Measurements from ENCODE around the gene MCRIP2. TPM values are rescaled to one million over a fixed set of nuclear protein-coding genes. Genes with fewer than 3 reads are reported as not detected.

The MCRIP2 gene
- total and polyA plus RNA-seq, 12 donors = 68.8 to 474 (median 95.2) TPM

- peak overlapping the region in 1 of 10 donors; percentile 24 for H3K27ac ChIP-seq
- intact Hi-C loops (cut with DNase I) = loop anchor here in 2 of 10 donors (5.0 kb wide), 2 partner anchors 39 to 44 kb away; partner anchors contain the start of genes METTL26 (in 1 of the 2) and WFIKKN1 (in 1 of the 2)
- no peak overlapping the region for H3K4me3 ChIP-seq
- TF ChIP-seq CTCF (IDR thresholded peaks at IDR 0.05) = no peak
- WGBS, 2 donors = 92 to 93% methylated on average over 9 of the region's 9 CpGs
- ATAC-seq = no peak
- no peaks in the 10 kb centered on the region for H3K9me3 ChIP-seq
- peaks cover 0 to 28% (median 0%) of the 10 kb centered on the region in 9 donors for H3K36me3 ChIP-seq
- no peak for DNase-seq
- H3K4me1 ChIP-seq = peaks cover 0 to 44% (median 24%) of the 10 kb centered on the region in 9 donors
- H3K27me3 ChIP-seq = no peaks in the 10 kb centered on the region
Observed at GRCh38 chr16:593406-593805, 48.2 kb upstream of the MCRIP2 start.

- H3K27ac ChIP-seq = peak overlapping the region in 1 of 10 donors; percentile 24
- peaks cover 0 to 32% (median 0%) of the 10 kb centered on the region in 9 donors for H3K36me3 ChIP-seq
- H3K4me3 ChIP-seq = no peak overlapping the region
- intact Hi-C loops (cut with DNase I) = loop anchor here in 2 of 10 donors (5.0 kb wide), 2 partner anchors 38 to 43 kb away; partner anchors contain the start of genes METTL26 (in 1 of the 2) and WFIKKN1 (in 1 of the 2)
- DNase-seq = no peak
- peaks cover 0 to 41% (median 20%) of the 10 kb centered on the region in 9 donors for H3K4me1 ChIP-seq
- TF ChIP-seq CTCF (IDR thresholded peaks at IDR 0.05) = no peak
- no peaks in the 10 kb centered on the region for H3K27me3 ChIP-seq
- no peaks in the 10 kb centered on the region for H3K9me3 ChIP-seq
- ATAC-seq = no peak
- 90 to 92% methylated on average over 16 of the region's 16 CpGs for WGBS, 2 donors
Observed at GRCh38 chr16:593807-594206, 47.8 kb upstream of the MCRIP2 start.

- H3K4me3 ChIP-seq = no peak overlapping the region
- H3K27ac ChIP-seq = no peak overlapping the region
- H3K9me3 ChIP-seq = no peaks in the 10 kb centered on the region
- H3K27me3 ChIP-seq = no peaks in the 10 kb centered on the region
- ATAC-seq (no peak), DNase-seq (no peak)
- H3K36me3 ChIP-seq = peaks cover 0 to 38% (median 3%) of the 10 kb centered on the region in 9 donors
- WGBS, 2 donors = 92 to 93% methylated on average over 18 of the region's 18 CpGs
- intact Hi-C loops (cut with DNase I) = no loop called here
- TF ChIP-seq CTCF (IDR thresholded peaks at IDR 0.05) = no peak
- H3K4me1 ChIP-seq = peaks cover 0 to 41% (median 19%) of the 10 kb centered on the region in 9 donors
Observed at GRCh38 chr16:595094-595528, 46.5 kb upstream of the MCRIP2 start.

- intact Hi-C loops (cut with DNase I) = no loop called here
- Histone ChIP-seq H3K4me1 (peaks cover 0 to 39% (median 12%) of the 10 kb centered on the region in 9 donors), H3K27me3 (no peaks in the 10 kb centered on the region), H3K9me3 (no peaks in the 10 kb centered on the region), H3K27ac (no peak overlapping the region), H3K36me3 (peaks cover 0 to 38% (median 3%) of the 10 kb centered on the region in 9 donors), H3K4me3 (no peak overlapping the region)
- ATAC-seq (no peak), DNase-seq (no peak)
- 87 to 92% methylated on average over 34 of the region's 34 CpGs for WGBS, 2 donors
- TF ChIP-seq CTCF (IDR thresholded peaks at IDR 0.05) = no peak
Observed at GRCh38 chr16:595942-596735, 45.5 kb upstream of the MCRIP2 start.

All from heart right ventricle (tissue), 16 donors.